HEK293 (cell line): Measurements from ENCODE around the gene POC1B.

ENCODE experiments used
- CTCF ChIA-PET: fragments of 350-600 bp; formaldehyde crosslinking; extraction: SDS; loops from one replicate; lab custom pipeline; 2021; ENCODE audit warnings: antibody characterized with exemption; lab: Yijun Ruan, JAX
- POLR2A ChIA-PET: fragments of 300-600 bp; formaldehyde crosslinking; extraction: SDS; loops from one replicate; lab custom pipeline; 2020; ENCODE audit warnings: antibody characterized with exemption, inconsistent platforms; lab: Yijun Ruan, JAX
- H3K27ac ChIP-seq: fragments of 200-500 bp; sonication (Bioruptor generic); 2 replicates; pipeline ENCODE4 v1.5.1; 2014; ENCODE audit warnings: low read depth, low read length, control low read depth, inconsistent platforms; ENCODE audit errors: extremely low read depth
- H3K36me3 ChIP-seq, 2 experiments: fragments of 200-500 bp in 1 of 2; sonication (Bioruptor generic) in 1 of 2; 1 replicate in 1 of 2; 2 replicates in 1 of 2; pipeline ENCODE4 v1.5.1; 2014 to 2017; ENCODE audit warnings: inconsistent platforms in 2 of 2, low read length in 2 of 2; ENCODE audit not compliant: control insufficient read depth in 2 of 2, insufficient read depth in 1 of 2
- H3K4me1 ChIP-seq: fragments of 200-500 bp; sonication (Bioruptor generic); 2 replicates; pipeline ENCODE4 v1.5.1; 2014; ENCODE audit warnings: mild to moderate bottlenecking, low read length, inconsistent platforms; ENCODE audit not compliant: control insufficient read depth, insufficient read depth
- H3K4me3 ChIP-seq: 2 replicates; pipeline ENCODE4 v1.5.1; 2011; ENCODE audit warnings: low read depth, mild to moderate bottlenecking, control low read depth, low read length, moderate library complexity
- H3K9me3 ChIP-seq: fragments of 200-500 bp; sonication (Bioruptor generic); 2 replicates; pipeline ENCODE4 v1.5.1; 2014; ENCODE audit warnings: low read depth, low read length, inconsistent platforms; ENCODE audit not compliant: control insufficient read depth, insufficient read depth
- MZF1 ChIP-seq: fragments of 450-650 bp; formaldehyde crosslinking; IDR thresholded peaks from 2 replicates; pipeline ENCODE4 v1.5.1; 2017; ENCODE audit warnings: missing biosample characterization, missing genetic modification characterization, borderline replicate concordance
- SCRT2 ChIP-seq: fragments of 450-650 bp; formaldehyde crosslinking; IDR thresholded peaks from 2 replicates; pipeline ENCODE4 v1.5.1; 2016; ENCODE audit warnings: missing biosample characterization, missing genetic modification characterization
- TRIM28 ChIP-seq: IDR thresholded peaks from 2 replicates; pipeline ENCODE4 v1.6.1; 2011; ENCODE audit warnings: low read length, control low read depth, borderline replicate concordance
- ZBTB17 ChIP-seq: fragments of 450-650 bp; formaldehyde crosslinking; IDR thresholded peaks from 2 replicates; pipeline ENCODE4 v1.5.1; 2016; ENCODE audit warnings: missing biosample characterization, missing genetic modification characterization
- ZIC2 ChIP-seq: fragments of 450-650 bp; formaldehyde crosslinking; IDR thresholded peaks from 2 replicates; pipeline ENCODE4 v1.5.1; 2016; ENCODE audit warnings: missing biosample characterization, missing genetic modification characterization
- ZNF157 ChIP-seq: fragments of 450-650 bp; formaldehyde crosslinking; IDR thresholded peaks from 2 replicates; pipeline ENCODE4 v1.5.1; 2016; ENCODE audit warnings: missing biosample characterization, missing genetic modification characterization
- ZNF335 ChIP-seq: fragments of 450-650 bp; formaldehyde crosslinking; conservative IDR thresholded peaks from 2 replicates; pipeline ENCODE4 v1.5.1; 2016; ENCODE audit warnings: missing biosample characterization, missing genetic modification characterization
- ZNF426 ChIP-seq: fragments of 450-650 bp; formaldehyde crosslinking; IDR thresholded peaks from 2 replicates; pipeline ENCODE4 v1.5.1; 2017; ENCODE audit warnings: missing biosample characterization, missing genetic modification characterization, mild to moderate bottlenecking, inconsistent platforms, moderate library complexity
- ZNF518A ChIP-seq: fragments of 450-650 bp; formaldehyde crosslinking; conservative IDR thresholded peaks from 2 replicates; pipeline ENCODE4 v1.5.1; 2016; ENCODE audit warnings: low read depth, missing biosample characterization, missing genetic modification characterization
- ZNF549 ChIP-seq: fragments of 450-650 bp; IDR thresholded peaks from 2 replicates; pipeline ENCODE4 v1.5.1; 2018; ENCODE audit warnings: missing biosample characterization, missing genetic modification characterization, mild to moderate bottlenecking, inconsistent platforms, moderate library complexity
- ZNF692 ChIP-seq: fragments of 450-650 bp; formaldehyde crosslinking; IDR thresholded peaks from 2 replicates; pipeline ENCODE4 v1.5.1; 2016; ENCODE audit warnings: missing biosample characterization, missing genetic modification characterization
- ZNF776 ChIP-seq: fragments of 450-650 bp; formaldehyde crosslinking; IDR thresholded peaks from 2 replicates; pipeline ENCODE4 v1.5.0; 2017; ENCODE audit warnings: missing biosample characterization, missing genetic modification characterization, borderline replicate concordance
- ZNF830 ChIP-seq: fragments of 450-650 bp; IDR thresholded peaks from 2 replicates; pipeline ENCODE4 v1.5.0; 2018; ENCODE audit warnings: missing biosample characterization, missing genetic modification characterization, low read depth, mild to moderate bottlenecking, moderate library complexity
- TF ChIP-seq, protein P1 (sequence below): fragments of 450-650 bp; formaldehyde crosslinking; IDR thresholded peaks from 2 replicates; pipeline ENCODE4 v1.5.1; 2016; ENCODE audit warnings: missing biosample characterization, missing genetic modification characterization

The POC1B gene

GRCh38 chr12:89384050-89384758 is 141.6 kb downstream of the POC1B start:
- Histone ChIP-seq H3K4me3 (no peak overlapping the region), H3K9me3 (no peaks in the 10 kb centered on the region), H3K27ac (no peak overlapping the region), H3K4me1 (peaks cover 19% of the 10 kb centered on the region), H3K36me3 (no peaks in the 10 kb centered on the region)
- CTCF ChIA-PET, result no interaction called here
- no peak for TF ChIP-seq ZNF549 (tag by site-specific recombination)
- TF ChIP-seq ZNF157 (tag by site-specific recombination), result no peak
- TF ChIP-seq ZNF776, result no peak
- TF ChIP-seq ZIC2 (tag by site-specific recombination), result peak; percentile 67; the same call in 1 of the 2 replicates
- no peak for TF ChIP-seq SCRT2 (tag by site-specific recombination)
- no peak for TF ChIP-seq ZNF518A (tag by site-specific recombination)
- no peak for TF ChIP-seq ZNF830 (tag by site-specific recombination)
- TF ChIP-seq ZNF335 (tag by site-specific recombination), result 0 out of 2 replicates have a peak, but pooled peaks have one; percentile 26
- peak; percentile 59 for TF ChIP-seq ZBTB17 (tag by site-specific recombination)
- TF ChIP-seq, protein P1, sequence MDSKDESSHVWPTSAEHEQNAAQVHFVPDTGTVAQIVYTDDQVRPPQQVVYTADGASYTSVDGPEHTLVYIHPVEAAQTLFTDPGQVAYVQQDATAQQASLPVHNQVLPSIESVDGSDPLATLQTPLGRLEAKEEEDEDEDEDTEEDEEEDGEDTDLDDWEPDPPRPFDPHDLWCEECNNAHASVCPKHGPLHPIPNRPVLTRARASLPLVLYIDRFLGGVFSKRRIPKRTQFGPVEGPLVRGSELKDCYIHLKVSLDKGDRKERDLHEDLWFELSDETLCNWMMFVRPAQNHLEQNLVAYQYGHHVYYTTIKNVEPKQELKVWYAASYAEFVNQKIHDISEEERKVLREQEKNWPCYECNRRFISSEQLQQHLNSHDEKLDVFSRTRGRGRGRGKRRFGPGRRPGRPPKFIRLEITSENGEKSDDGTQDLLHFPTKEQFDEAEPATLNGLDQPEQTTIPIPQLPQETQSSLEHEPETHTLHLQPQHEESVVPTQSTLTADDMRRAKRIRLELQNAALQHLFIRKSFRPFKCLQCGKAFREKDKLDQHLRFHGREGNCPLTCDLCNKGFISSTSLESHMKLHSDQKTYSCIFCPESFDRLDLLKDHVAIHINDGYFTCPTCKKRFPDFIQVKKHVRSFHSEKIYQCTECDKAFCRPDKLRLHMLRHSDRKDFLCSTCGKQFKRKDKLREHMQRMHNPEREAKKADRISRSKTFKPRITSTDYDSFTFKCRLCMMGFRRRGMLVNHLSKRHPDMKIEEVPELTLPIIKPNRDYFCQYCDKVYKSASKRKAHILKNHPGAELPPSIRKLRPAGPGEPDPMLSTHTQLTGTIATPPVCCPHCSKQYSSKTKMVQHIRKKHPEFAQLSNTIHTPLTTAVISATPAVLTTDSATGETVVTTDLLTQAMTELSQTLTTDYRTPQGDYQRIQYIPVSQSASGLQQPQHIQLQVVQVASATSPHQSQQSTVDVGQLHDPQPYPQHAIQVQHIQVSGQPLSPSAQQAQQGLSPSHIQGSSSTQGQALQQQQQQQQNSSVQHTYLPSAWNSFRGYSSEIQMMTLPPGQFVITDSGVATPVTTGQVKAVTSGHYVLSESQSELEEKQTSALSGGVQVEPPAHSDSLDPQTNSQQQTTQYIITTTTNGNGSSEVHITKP (tag by site-specific recombination), result peak; percentile 96
- TF ChIP-seq ZNF426 (tag by site-specific recombination), result no peak
- no peak for TF ChIP-seq ZNF692 (tag by site-specific recombination)
- peak; percentile 24; the same call in 1 of the 2 replicates for TF ChIP-seq TRIM28
- peak; percentile 74; the same call in 1 of the 2 replicates for TF ChIP-seq MZF1
- POLR2A ChIA-PET, result no interaction called here
